GM19452 (cell line): Measurements from ENCODE around the gene CLCN5.
A peak's percentile ranks its signal among the peaks of the same experiment; 100 is the strongest.

Experiments used
- ATAC-seq: cut with Tn5 transposase; IDR thresholded peaks from one replicate; pipeline ENCODE4 v1.9.1; 2021; ENCODE audit not compliant: unreplicated experiment

Gene CLCN5

DNA sequence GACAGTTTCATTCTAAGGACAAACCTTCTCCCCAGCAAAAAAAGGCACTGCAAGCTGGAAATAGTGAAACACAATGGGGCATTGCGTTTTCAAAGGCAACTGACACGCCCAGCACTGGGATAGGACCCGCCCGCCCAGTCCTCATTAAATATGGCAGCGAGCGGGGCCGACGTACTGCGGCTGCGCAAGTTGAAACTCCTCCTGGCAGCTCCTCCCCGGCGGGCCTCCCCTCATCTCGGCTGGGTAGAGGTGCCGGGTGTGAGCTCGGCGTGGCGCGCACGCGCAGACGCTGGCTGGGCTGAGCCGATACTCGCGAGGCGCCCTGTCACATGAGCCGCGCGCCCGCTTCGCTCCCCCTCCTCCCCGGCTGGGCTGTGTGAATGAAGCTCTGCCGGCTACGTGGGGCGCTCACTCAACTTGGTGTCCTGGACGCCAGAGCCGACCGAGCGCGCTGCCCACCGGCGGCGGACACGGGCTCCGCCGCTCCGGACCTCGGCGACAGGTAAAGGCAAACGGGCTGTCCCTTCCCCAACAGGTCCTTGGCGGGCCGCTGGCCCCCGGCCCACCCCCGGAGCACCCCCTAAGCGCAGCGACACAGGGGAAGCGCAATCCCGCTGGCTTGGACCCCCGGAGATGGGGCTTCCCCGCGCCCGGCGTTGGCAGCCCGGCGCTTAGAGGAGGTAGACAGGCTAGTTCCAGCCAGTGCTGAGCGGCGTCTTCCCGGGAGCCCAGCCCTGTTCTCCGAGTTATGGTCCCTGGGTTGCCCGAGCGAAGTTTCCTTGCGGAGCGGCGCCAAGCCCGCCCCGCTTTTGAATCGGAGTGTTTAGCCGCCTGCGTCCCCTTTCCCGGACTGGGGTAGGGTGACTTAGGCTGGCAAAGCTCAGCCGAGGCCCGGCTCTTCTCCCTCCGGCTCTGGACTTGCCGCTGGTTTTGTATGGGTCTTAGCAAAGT, at the start of gene CLCN5:
Gene CLCN5, plus strand, starts transcription at position 306 of the 951 bp plus-strand sequence. CDS start 2,703 bp downstream, outside the sequence.
- ATAC-seq, result peak; percentile 98

DNA sequence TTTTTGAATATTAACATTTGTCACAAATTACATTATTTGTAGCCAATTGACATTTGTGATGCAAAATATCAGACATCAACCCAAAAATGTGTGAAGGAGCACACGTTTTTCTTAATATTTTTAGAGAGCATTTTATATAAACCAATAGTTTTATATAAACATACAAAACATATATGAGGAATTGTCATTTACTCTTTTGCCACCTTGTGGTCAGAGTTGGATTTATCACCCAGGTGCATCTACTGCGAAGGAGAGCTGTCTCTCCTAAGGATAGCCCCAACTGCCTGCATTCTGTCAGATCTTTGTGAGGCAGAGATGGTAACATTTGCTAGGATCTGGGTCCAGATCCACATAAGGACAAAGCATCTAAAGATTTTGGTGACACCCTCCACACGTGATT, 45.6 kb upstream of the CLCN5 start:
- ATAC-seq, result no peak

DNA sequence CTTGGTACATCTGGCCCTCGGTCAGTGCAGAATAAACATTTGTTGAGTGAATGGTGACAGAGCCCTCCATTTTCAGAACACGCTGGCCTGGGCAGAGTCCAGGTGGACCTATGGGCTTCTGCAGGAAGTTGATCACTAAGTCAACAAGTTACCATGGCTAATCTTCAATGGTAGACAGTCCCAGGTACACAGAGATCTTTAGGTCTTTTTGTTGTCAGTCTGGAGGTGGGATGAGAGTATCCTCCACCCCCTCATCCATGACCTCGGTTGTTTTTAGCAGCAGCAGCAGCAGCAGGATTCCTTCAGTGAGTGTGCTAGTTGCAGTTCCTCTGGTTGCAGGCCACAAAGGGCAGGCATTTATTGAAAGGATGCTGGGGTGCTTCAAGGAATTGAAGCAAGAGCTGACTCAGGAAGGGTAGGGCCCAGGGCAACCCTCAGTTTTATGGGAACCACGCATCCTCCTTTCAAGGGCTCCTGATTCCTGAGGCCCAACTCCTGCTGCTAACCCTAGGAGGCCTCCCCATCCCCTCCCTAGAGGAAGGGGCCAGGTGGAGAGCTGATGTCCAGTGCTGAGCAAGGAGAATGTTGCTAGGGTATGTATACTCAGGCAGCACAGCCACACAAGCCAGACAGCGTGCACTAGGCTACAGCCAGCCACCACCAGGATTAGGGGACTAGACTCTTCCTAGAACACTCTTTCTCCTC, 44.8 kb upstream of the CLCN5 start:
- ATAC-seq, result no peak

DNA sequence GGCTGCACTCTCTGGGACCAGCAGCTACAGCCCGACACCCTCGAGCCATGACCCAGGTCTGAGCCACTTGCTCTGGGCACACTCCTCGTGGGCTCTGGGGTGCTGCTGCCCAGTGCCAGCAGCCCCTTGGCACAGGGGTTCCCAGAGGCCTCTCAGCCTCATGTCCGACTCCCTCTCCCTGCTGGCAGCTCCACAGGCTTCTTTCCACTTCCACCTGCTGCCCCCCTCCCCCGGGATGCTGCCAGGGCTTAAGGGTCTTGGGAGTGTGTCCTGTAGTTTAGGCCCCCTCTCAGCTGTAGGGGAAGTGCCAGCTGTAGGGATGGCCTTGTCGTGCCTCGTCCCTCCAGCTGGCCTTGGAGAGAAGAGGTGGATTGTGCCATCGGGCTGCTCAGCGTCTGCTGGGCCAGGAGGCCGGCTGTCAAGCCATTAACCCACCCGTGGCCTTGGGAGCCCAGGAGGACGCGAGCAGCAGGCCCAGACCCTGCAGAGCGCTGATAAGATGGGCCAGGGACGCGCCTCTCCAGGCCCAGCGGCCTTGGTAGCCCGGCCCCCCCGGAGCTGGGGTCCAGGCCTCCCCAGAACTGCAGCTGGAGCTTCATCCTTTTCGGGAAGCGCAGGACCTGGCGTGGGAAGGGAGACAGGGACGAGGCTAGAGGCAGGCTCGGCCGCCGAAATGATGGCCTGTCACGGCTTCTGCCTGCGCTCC, 44.1 kb upstream of the CLCN5 start:
- ATAC-seq, result no peak

DNA sequence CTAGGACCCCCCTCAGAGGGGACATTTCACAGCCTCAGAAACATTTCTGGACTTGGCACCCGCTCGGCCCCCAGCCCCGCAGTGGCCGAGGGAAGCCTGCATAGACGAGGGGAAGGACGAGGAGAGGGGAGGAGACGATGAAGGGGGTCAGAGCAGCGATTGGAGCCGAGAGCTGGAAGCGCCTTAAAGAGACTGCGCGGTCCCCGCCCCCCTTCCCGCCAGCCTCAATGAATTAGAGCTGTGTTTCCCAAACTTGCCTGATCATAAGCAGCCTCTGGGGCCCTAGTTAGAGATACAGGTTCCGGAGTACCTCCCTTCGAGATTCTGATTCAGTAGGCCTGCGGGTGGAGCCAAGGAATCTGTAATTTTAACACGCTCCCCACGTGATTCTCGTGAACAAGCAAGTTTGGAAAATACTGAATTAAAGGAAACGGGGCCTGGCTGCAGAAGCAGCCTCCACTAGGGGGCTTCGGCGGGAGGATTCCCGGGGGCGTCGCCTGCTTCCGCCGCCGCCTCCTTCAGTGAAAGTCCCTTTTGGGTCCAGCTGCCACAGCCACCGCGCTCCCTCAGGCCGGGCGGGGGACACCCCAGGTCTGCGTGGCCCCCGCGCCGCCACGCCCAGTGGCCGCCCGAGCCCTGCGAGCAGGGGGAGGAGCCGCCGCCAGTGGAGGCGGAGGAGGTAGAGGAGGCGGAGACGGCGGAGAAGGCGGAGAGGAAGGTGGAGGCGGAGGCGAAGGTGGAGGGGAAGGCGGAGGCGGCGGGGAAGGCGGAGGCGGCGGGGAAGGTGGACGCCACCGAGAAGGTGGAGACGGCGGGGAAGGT, 43.4 kb upstream of the CLCN5 start, which contains the start of gene USP27X:
Gene USP27X, plus strand, starts transcription at position 651 of the 822 bp plus-strand sequence. CDS start 824 bp downstream, outside the sequence.
- ATAC-seq, result peak; percentile 95

DNA sequence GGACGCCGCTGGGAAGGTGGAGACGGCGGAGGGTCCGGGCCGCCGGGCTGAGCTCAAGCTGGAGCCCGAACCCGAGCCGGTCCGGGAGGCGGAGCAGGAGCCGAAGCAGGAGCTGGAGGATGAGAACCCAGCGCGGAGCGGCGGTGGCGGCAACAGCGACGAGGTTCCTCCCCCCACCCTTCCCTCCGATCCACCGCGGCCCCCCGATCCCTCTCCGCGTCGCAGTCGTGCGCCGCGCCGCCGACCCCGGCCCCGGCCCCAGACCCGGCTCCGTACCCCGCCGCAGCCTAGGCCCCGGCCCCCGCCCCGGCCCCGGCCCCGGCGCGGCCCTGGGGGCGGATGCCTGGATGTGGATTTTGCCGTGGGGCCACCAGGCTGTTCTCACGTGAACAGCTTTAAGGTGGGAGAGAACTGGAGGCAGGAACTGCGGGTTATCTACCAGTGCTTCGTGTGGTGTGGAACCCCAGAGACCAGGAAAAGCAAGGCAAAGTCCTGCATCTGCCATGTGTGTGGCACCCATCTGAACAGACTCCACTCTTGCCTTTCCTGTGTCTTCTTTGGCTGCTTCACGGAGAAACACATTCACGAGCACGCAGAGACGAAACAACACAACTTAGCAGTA, 42.6 kb upstream of the CLCN5 start:
- peak; percentile 1 for ATAC-seq

DNA sequence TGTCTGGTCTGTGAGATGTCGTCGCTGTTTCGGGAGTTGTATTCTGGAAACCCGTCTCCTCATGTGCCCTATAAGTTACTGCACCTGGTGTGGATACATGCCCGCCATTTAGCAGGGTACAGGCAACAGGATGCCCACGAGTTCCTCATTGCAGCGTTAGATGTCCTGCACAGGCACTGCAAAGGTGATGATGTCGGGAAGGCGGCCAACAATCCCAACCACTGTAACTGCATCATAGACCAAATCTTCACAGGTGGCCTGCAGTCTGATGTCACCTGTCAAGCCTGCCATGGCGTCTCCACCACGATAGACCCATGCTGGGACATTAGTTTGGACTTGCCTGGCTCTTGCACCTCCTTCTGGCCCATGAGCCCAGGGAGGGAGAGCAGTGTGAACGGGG, 41.7 kb upstream of the CLCN5 start:
- no peak for ATAC-seq

DNA sequence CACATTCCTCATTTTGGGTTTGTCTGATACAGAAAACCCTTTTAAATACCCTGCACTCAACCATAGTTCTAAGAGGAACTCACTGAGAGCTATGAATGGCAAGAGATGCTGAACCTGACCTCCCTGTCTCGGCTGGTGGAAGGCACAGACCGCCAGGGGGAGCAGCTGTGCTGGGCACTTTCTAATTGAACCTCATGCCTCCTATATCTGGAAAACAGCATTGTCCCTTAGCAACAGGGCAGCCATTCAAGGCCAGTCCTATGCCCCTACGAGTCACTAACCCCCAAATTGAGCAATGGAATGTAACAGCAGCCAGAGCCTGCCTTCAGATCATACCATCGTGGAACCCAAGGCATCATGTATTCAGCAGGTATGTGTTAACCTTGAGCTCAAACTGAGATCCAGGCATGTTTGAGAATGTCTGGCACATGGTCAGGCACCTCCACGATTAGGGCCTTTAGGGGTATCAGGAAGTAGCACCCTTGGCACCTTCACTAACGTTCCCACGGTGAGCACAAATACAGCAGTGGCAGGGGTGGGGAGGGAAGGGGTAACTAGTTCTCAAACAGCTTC, 38.0 kb upstream of the CLCN5 start:
- no peak for ATAC-seq

DNA sequence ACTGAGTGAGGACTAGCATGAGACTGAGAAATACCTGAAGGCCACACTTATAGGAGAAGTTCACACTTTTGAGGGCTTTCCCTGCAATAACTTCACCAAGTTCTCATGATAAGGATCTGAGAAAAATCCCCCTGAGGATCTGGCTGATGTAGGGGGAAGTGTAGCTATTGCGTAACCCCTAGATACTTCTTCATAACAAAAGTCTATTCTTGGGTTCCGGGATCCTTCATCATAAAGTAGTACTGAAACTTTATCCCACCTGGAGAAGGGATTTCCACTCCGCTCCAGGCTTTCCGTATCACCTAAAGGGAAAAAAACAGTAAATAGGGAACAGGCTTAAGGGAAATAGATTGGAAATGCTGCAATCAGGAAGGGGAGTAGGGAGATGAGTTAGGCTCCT, 29.9 kb upstream of the CLCN5 start:
- no peak for ATAC-seq

DNA sequence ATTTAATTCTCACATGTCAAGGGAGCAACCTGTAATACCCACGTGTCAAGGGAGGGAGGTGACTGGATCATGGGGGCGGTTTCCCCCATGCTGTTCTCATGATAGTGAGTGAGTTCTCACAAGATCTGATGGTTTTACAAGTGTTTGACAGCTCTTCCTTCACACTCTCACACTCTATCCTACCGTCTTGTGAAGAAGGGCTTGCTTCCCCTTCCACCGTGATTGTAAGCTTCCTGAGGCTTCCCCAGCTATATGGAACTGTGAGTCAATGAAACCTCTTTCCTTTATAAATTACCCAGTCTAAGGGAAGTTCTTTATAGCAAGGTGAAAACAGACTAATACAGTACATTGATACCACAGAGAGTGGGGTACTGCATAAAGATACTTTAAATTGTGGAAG, 25.4 kb upstream of the CLCN5 start:
- ATAC-seq, result no peak

DNA sequence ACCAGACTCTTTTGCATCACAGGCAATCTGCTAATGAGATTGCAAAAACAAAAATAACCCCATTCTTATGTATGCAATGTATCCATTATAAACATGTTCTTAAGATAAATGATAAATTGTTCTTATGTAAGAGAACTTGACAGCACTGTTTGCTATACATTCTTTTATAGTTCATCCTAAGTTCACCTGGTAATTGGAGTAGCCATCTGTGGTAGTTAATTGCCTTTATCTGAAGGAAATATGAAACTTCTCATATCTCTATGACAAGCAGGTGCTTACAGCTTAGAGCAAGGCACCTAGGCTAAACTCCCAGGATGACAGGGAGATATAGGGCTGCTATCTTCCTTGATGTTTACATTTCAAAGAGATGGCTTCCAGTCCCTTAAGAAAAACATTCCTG, 21.3 kb upstream of the CLCN5 start:
- no peak for ATAC-seq

DNA sequence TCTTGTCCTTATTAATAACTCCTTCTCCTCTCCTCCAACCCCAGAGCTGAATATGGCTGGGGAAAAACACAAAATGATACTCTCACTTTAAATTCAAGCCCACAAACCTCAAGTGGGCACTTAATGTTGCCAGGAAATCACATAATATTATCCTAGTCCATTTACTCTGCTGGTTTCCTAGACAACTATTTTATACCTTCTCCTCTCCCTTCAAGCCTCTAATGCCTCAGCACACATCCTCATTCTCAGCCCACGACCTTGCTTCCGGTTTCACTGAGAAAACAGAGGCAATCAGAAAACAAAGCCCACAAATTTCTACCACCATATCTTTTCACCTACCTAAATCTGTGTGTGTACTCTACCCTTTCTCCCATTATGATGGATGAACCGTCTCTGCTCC, 12.1 kb upstream of the CLCN5 start:
- ATAC-seq, result no peak

DNA sequence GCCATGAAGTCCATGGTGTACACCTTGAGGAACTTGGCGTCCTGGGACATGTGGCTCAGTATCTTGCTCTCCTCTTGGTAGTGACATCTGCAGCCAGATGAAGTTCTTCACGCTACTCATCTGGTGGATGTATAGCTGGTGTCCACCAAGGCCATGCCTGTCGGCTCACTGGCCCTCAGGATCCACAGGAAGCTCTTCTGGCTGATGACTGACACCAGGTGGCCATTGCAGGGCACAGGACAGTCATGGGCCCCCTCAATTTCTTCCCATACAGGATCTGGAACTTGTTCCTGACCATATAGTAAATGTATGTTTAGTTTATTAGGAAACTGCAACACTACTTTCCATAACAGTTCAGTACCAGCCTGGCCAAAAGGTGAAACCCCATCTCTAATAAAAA, 10.3 kb upstream of the CLCN5 start:
- no peak for ATAC-seq

DNA sequence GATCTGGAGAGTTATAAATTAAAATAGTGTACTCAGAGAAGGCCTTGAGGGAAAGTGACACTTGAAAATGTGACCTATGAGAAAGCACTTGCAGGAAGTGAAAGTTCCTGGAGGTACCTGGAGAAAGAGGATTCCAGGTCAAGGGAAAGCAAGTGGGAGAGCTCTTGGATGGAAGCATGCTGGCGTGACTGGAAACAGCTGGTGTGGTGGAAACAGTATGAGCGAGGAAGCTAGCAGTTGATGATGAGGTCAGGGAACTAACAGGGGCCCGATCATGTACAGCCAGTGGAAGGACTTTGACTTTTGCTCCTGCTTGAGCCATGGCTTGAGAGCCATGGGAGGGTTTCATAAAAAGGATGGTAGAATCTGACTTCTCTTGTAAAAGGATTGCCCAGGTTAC, 9.5 kb upstream of the CLCN5 start:
- no peak for ATAC-seq

DNA sequence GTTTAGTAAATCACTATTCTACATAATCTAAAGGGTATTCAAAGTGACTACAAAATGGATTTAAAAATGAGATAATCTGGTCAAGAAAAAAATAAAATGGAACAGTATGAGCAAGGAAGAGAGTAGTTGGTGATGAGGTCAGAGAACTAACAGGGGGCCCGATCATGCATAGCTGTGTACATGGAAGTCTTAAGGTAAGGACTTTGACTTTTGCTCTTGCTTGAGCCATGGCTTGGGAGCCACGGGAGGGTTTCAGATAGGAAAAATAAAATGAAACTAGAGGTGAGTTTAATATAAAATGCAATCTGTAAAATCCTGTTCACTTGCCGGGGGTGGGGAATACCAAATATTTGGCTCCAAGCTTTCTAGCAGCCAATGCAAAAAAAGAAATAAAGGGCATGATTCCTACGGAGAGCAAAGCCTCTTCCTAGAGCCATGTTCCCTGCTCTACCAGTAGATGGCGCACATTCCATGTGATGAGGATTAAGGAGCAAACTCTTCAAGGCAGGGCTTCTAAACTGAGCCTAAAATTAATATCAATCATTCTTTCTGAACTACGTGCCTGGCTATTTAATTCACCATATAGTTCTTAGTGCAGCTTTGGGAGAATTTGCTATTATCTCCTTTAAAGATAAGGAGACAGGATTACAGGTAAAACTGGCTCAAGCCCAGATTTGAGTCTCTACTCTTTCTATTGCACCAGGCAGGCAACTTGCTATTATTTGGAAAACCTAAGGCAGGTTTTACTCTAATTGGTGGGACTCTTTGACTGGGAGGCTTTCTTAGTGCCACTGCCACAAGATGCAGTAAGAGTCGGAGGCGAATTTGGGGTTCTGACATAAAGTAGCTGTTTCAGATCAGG, 6.8 kb upstream of the CLCN5 start:
- no peak for ATAC-seq

DNA sequence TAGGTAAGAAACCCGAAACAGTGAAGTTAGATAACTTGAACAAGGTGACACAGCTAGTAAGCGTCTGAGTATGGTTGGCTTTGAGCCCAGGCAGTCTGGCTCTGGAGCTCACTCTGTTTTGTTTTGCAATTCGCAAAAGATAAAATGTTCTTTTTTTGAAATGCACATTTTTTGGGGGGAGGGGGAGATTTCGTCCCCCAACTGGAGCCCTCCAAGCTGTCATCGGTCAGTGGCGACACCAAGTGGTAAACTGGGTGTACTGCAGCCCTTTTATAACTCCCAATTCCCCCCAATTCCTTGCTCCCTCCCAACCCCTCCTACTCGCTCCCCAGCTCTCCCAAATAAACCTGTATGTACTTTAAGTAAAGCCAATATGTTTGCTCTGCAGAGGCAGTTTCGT, 2.8 kb upstream of the CLCN5 start:
- ATAC-seq, result no peak

DNA sequence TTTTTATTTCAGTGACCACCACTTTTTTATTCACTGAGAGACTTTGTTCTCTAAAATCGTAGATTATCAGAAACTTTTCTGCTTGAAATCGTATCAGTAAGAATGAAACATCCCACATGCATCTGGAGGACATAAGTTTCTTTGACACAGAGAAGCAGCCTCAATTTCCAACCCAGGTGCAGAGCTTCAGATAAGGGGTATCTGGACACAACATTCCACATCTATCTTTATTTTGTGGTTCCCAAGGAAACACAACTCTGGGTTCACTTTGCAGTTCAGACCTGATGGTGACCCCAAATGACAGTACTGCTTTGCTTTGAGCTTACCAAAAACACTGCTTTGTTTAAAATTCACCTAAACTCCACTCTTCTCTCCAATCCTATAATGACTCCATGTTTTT, 1.3 kb upstream of the CLCN5 start:
- no peak for ATAC-seq

DNA sequence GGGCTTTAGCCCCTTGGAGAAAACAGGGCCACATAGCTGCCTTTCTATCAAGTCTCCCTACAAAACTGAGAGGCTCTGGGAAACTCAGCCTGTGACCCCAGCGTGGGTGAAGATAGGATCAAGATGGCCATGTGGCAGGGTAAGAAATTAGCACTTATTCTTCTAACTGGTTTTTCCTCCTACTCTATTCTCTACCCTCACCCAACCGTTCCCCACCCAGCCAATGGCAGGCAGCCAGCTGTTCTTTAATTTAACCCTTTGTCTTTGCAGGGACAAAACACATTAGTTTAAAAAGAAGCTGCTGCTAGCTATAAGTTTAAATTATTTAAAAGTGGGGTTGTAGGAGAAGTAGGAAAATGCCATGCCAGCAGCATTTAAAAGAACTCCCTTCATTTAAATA, 2.8 kb downstream of the CLCN5 start:
- no peak for ATAC-seq

DNA sequence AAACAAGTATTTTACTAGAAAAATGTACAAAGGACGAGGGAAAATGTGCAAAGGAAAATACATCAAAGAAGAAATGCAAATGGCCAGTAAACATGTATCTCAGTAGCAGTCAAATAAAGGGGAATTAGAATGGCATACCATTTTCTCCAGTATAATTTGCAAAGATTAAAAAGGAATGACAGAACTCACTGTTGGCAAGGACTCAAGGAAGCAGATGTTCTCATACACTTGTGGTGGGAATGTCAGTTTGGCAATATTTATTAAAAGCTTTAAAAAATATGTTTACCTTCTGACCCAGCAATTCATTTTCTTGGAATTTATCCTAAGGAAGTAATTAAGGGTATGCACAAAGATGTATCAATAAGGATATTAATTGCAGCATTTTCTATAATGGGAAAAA, 7.6 kb downstream of the CLCN5 start:
- ATAC-seq, result no peak
